ENCODE results near the gene ABHD15. TPM values are rescaled to one million over a fixed set of nuclear protein-coding genes. Genes with fewer than 3 reads are reported as not detected.

ABHD15 gene
- total and polyA plus RNA-seq, 2 donors (not counting 3 experiments of a cell fraction or from before 2014, with no cell fraction given), result 3.8 to 5.6 TPM

DNA sequence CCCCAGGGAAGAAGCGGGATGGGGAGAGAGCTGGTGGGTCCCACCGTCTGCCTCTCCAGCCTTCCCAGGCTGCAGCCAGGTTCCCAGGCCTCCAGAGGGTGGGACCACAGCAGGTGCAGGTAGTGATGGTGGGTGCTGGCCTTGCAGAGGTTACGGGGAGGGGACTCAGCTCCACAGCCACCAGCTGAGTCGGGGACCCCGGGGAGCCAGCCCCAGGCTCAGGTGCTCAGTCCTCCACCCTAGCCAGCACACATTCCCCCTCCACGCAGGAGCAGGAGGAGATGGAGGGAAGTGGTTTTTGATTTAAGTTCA lies 6.7 kb upstream of the ABHD15 start:
- DNase-seq (ENCODE audit: low read depth, low spot score) (no peak), FAIRE-seq (no peak)
- Histone ChIP-seq H4K20me1 (replicated peaks; ENCODE audit: control insufficient read depth, extremely low read depth, insufficient read depth, low read length) (no peaks in the 10 kb centered on the region), H3K9ac (replicated peaks; ENCODE audit: extremely low read depth, insufficient read depth, low read length) (no peak overlapping the region), H3K4me2 (ENCODE audit: insufficient read depth, low read length) (no peak overlapping the region), H3K9me3 (replicated peaks; ENCODE audit: control insufficient read depth, insufficient read depth, low read length) (no peaks in the 10 kb centered on the region), H3K4me3 (replicated peaks in 1 of 3; ENCODE audit: insufficient read depth in 1 of 3, low read depth in 1 of 3, low read length in 3 of 3) (no peak overlapping the region), H3K36me3 (ENCODE audit: control insufficient read depth in 2 of 2, extremely low read depth in 1 of 2, insufficient read depth in 2 of 2, low read length in 2 of 2) (peaks cover 8 to 47% of the 10 kb centered on the region in 2 experiments), H3K9me1 (replicated peaks; ENCODE audit: control insufficient read depth, extremely low read depth, insufficient read depth, low read length) (no peaks in the 10 kb centered on the region), H3K27ac (ENCODE audit: insufficient read depth, low read depth, low read length) (no peak overlapping the region), H2AFZ (ENCODE audit: low read depth, low read length) (no peak overlapping the region), H3K4me1 (ENCODE audit: control insufficient read depth, extremely low read depth, insufficient read depth, low read length) (peaks cover 12% of the 10 kb centered on the region), H3K79me2 (ENCODE audit: control insufficient read depth, insufficient read depth, low read length) (no peaks in the 10 kb centered on the region), H3K27me3 (ENCODE audit: control insufficient read depth in 2 of 2, insufficient read depth in 2 of 2, low read length in 2 of 2) (no peaks in the 10 kb centered on the region)
- ChIA-PET POLR2A (no interaction called here), CTCF (interaction anchor here (1.0 to 8.8 kb wide), 6 partner anchors 18 to 203 kb away, joined by 3 to 105 read pairs (median 14); partner anchors contain the start of gene ANKRD13B)
- TSS peak; percentile 39 for BruUV-seq (replicated peaks)
- TF ChIP-seq POLR2A (IDR thresholded peaks at IDR 0.05; ENCODE audit: low read depth, low read length), result no peak
- TF ChIP-seq, protein P1, sequence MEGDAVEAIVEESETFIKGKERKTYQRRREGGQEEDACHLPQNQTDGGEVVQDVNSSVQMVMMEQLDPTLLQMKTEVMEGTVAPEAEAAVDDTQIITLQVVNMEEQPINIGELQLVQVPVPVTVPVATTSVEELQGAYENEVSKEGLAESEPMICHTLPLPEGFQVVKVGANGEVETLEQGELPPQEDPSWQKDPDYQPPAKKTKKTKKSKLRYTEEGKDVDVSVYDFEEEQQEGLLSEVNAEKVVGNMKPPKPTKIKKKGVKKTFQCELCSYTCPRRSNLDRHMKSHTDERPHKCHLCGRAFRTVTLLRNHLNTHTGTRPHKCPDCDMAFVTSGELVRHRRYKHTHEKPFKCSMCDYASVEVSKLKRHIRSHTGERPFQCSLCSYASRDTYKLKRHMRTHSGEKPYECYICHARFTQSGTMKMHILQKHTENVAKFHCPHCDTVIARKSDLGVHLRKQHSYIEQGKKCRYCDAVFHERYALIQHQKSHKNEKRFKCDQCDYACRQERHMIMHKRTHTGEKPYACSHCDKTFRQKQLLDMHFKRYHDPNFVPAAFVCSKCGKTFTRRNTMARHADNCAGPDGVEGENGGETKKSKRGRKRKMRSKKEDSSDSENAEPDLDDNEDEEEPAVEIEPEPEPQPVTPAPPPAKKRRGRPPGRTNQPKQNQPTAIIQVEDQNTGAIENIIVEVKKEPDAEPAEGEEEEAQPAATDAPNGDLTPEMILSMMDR (IDR thresholded peaks at IDR 0.05; ENCODE audit: extremely low read depth in 1 of 2, insufficient read depth in 1 of 2, low read depth in 1 of 2, low read length in 2 of 2), result no peak
- intact Hi-C loops (cut with micrococcal nuclease) (loop anchor here (1.0 kb wide), 1 partner anchor 203 kb away; no protein-coding TSS in a partner anchor), dilution Hi-C loops (cut with MboI; ENCODE audit: extremely low pct_ligation_motif_present, low sequenced_read_pairs) (no loop called here)

DNA sequence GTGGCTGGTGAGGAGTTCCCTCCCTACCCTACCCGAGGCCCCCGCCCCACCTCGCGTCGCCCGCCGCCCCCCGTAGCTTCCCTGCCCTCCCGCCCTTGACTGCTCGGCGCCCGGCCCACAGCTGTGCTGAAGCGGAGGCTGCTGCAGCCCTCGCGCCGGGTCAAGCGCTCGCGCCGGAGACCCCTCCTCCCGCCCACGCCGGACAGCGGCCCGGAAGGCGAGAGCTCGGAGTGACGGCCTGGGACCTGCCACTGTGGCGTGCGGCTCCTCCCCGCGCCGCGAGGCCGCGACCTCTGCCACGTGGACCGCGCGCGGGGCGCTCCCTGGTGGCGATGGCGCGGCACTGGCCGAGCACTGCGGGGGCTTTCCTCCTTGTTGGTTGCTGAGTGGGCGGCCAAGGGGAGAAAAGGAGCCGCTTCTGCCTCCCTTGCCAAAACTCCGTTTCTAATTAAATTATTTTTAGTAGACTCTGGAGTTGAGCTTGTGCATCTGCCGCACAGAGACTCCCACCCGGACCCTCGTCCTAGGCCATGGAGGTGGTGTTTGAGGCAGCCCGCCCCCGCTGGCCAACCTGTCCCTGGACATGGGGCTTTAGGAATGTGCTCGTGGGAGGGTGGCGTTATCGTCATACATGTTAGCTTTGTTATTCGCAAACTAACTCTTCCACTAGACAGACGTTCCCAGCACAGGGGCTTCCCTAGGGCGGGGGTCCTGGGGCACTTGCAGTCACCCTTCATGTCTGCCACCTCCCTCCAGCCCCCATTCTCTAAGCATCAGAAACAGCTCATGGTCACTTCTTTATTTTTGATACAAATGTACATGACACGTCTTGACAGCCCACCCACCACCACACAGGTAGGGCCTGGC lies 6.1 kb upstream of the ABHD15 start:
- dilution Hi-C loops (cut with MboI; ENCODE audit: extremely low pct_ligation_motif_present, low sequenced_read_pairs) (no loop called here), intact Hi-C loops (cut with micrococcal nuclease) (loop anchor here (1.0 kb wide), 1 partner anchor 203 kb away; no protein-coding TSS in a partner anchor)
- no peak overlapping the region for H3K27ac ChIP-seq (ENCODE audit: insufficient read depth, low read depth, low read length)
- no peaks in the 10 kb centered on the region for H3K9me1 ChIP-seq (replicated peaks; ENCODE audit: control insufficient read depth, extremely low read depth, insufficient read depth, low read length)
- H3K27me3 ChIP-seq (ENCODE audit: control insufficient read depth in 2 of 2, insufficient read depth in 2 of 2, low read length in 2 of 2), result no peaks in the 10 kb centered on the region
- peak; percentile 53 for DNase-seq (ENCODE audit: low read depth, low spot score)
- H3K9ac ChIP-seq (replicated peaks; ENCODE audit: extremely low read depth, insufficient read depth, low read length), result no peak overlapping the region
- no peak overlapping the region for H3K4me2 ChIP-seq (ENCODE audit: insufficient read depth, low read length)
- no peak overlapping the region for H2AFZ ChIP-seq (ENCODE audit: low read depth, low read length)
- no TSS peak for BruUV-seq (replicated peaks)
- H3K79me2 ChIP-seq (ENCODE audit: control insufficient read depth, insufficient read depth, low read length), result no peaks in the 10 kb centered on the region
- POLR2A ChIA-PET, result no interaction called here
- no peaks in the 10 kb centered on the region for H3K9me3 ChIP-seq (replicated peaks; ENCODE audit: control insufficient read depth, insufficient read depth, low read length)
- H3K4me1 ChIP-seq (ENCODE audit: control insufficient read depth, extremely low read depth, insufficient read depth, low read length), result peaks cover 12% of the 10 kb centered on the region
- peak overlapping the region in 1 of 3 experiments; percentile 19 for H3K4me3 ChIP-seq (replicated peaks in 1 of 3; ENCODE audit: insufficient read depth in 1 of 3, low read depth in 1 of 3, low read length in 3 of 3)
- CTCF ChIA-PET, result interaction anchor here (0.6 to 8.8 kb wide), 13 partner anchors 9 to 449 kb away, joined by 3 to 105 read pairs (median 5); partner anchors contain the start of gene ANKRD13B
- TF ChIP-seq, protein P1 (IDR thresholded peaks at IDR 0.05; ENCODE audit: extremely low read depth in 1 of 2, insufficient read depth in 1 of 2, low read depth in 1 of 2, low read length in 2 of 2), result peak; percentile 85 to 86
- TF ChIP-seq FOS (IDR thresholded peaks at IDR 0.05; ENCODE audit: borderline replicate concordance, insufficient read depth, low read length), result no peak
- TF ChIP-seq MYC (IDR thresholded peaks at IDR 0.05; ENCODE audit: low read depth, low read length), result peak; percentile 87
- TF ChIP-seq, protein P2, sequence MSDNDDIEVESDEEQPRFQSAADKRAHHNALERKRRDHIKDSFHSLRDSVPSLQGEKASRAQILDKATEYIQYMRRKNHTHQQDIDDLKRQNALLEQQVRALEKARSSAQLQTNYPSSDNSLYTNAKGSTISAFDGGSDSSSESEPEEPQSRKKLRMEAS (IDR thresholded peaks at IDR 0.05; ENCODE audit: insufficient read depth, insufficient read length), result peak; percentile 83
- no peak for TF ChIP-seq GATA2 (IDR thresholded peaks at IDR 0.05; ENCODE audit: insufficient read depth, insufficient read length, low read depth, low read length)
- TF ChIP-seq JUN (IDR thresholded peaks at IDR 0.05; ENCODE audit: borderline replicate concordance, insufficient read depth, insufficient read length, low read depth), result no peak
- no peak for TF ChIP-seq POLR2A (IDR thresholded peaks at IDR 0.05; ENCODE audit: low read depth, low read length)
- TF ChIP-seq POLR2AphosphoS5 (IDR thresholded peaks at IDR 0.05; ENCODE audit: insufficient read depth, low read depth, low read length), result peak; percentile 87
- no peak for TF ChIP-seq EZH2 (IDR thresholded peaks at IDR 0.05; ENCODE audit: borderline replicate concordance, low read depth, low read length, severe bottlenecking)
- peak; percentile 67 for FAIRE-seq
- H4K20me1 ChIP-seq (replicated peaks; ENCODE audit: control insufficient read depth, extremely low read depth, insufficient read depth, low read length), result no peaks in the 10 kb centered on the region
- peaks cover 5 to 43% of the 10 kb centered on the region in 2 experiments for H3K36me3 ChIP-seq (ENCODE audit: control insufficient read depth in 2 of 2, extremely low read depth in 1 of 2, insufficient read depth in 2 of 2, low read length in 2 of 2)

Measured in endothelial cell of umbilical vein (primary cell).